ENCODE results near the gene POLR2F.

Gene POLR2F

DNA sequence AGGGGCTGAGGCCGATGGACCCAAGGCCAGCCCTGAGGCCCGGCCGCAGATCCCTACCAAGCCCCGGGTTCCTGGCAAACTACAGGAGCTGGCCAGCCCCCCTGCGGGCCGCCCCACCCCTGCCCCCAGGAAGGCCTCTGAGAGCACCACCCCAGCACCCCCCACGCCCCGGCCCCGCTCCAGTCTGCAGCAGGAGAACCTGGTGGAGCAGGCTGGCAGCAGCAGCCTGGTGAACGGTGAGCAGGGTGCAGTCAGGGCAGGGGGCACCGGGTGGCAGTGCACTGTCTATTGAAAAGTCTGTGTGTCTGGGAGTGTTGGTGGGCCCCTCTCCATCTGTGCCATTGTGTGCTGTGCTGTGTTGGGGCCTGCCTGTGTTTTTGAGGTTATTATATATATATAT, 31.3 kb upstream of the POLR2F start:
- peaks cover 72% of the 10 kb centered on the region for H3K36me3 ChIP-seq

DNA sequence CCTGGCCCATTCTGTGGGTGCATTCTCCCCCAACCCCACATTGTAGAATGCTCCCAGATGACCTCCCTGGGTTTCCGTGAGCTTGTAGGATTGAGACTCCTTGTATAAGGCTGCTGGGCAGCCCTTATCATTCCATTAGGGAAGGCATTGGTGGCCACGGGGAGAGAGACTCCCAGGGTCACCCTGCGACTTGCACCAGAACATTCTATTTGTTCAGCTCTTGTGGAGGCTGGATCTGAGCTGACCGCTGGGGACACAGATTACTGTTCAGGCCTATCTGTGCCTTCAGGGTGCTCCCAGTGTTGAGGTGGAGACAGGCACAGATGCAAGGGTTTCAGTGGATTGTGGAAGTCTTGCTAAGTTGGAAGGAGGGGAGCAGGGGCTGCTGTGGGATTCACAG, 29.6 kb upstream of the POLR2F start:
- Histone ChIP-seq H3K27me3 (no peaks in the 10 kb centered on the region), H3K9me3 (no peaks in the 10 kb centered on the region), H3K4me3 (ENCODE audit: low read depth in 1 of 2, low read length in 1 of 2) (no peak overlapping the region), H3K4me1 (ENCODE audit: control insufficient read depth in 1 of 2, insufficient read depth in 1 of 2, low read depth in 1 of 2, low read length in 1 of 2) (peaks cover 5 to 6% of the 10 kb centered on the region in 2 experiments), H3K36me3 (peaks cover 72% of the 10 kb centered on the region), H3K27ac (no peak overlapping the region)
- TF ChIP-seq, protein P1, sequence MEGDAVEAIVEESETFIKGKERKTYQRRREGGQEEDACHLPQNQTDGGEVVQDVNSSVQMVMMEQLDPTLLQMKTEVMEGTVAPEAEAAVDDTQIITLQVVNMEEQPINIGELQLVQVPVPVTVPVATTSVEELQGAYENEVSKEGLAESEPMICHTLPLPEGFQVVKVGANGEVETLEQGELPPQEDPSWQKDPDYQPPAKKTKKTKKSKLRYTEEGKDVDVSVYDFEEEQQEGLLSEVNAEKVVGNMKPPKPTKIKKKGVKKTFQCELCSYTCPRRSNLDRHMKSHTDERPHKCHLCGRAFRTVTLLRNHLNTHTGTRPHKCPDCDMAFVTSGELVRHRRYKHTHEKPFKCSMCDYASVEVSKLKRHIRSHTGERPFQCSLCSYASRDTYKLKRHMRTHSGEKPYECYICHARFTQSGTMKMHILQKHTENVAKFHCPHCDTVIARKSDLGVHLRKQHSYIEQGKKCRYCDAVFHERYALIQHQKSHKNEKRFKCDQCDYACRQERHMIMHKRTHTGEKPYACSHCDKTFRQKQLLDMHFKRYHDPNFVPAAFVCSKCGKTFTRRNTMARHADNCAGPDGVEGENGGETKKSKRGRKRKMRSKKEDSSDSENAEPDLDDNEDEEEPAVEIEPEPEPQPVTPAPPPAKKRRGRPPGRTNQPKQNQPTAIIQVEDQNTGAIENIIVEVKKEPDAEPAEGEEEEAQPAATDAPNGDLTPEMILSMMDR (IDR thresholded peaks at IDR 0.05): no peak

More for the DNA sequence above, 31.3 kb upstream of the POLR2F start:
- no peak overlapping the region for H3K4me3 ChIP-seq (ENCODE audit: low read depth in 1 of 2, low read length in 1 of 2)
- no peaks in the 10 kb centered on the region for H3K9me3 ChIP-seq
- TF ChIP-seq, protein P1 (IDR thresholded peaks at IDR 0.05): no peak
- no peaks in the 10 kb centered on the region for H3K27me3 ChIP-seq
- H3K4me1 ChIP-seq (ENCODE audit: control insufficient read depth in 1 of 2, insufficient read depth in 1 of 2, low read depth in 1 of 2, low read length in 1 of 2): peaks cover 5 to 6% of the 10 kb centered on the region in 2 experiments
- H3K27ac ChIP-seq: no peak overlapping the region

DNA sequence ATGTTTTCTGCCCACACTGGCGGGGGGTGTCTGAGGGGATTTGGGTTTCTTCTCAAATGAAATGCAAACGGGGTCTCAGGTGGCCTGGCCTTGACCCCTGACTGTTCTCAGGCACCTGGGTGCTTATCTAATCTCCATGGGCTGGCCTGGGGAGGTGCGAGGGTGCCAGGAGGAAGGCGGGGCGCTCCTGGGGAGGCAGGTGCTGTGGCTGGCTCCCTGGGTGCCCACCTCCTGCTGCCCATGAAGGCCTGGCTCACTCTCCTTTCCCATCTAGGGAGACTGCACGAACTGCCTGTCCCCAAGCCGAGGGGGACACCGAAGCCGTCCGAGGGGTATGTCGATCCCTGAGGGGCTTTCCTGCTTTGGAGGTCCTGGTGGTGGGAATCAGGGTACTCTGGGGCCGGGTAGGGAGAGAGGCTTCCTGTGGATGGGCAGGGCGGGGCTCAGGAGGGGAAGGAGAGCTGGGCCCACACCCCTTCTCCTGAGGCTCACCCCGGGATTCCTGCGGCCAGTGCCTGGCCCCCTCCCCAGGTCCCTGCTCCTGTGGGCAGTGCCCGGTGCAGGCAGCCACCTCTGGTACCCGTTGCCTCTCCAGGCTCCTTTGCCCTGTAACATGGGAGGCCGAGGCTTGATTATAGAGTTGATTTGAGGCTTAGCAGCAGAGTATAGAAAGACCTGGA, 29.0 kb upstream of the POLR2F start:
- TF ChIP-seq, protein P1 (IDR thresholded peaks at IDR 0.05): no peak
- Histone ChIP-seq H3K9me3 (no peaks in the 10 kb centered on the region), H3K4me3 (ENCODE audit: low read depth in 1 of 2, low read length in 1 of 2) (no peak overlapping the region), H3K27me3 (no peaks in the 10 kb centered on the region), H3K4me1 (ENCODE audit: control insufficient read depth in 1 of 2, insufficient read depth in 1 of 2, low read depth in 1 of 2, low read length in 1 of 2) (peaks cover 5 to 6% of the 10 kb centered on the region in 2 experiments), H3K36me3 (peaks cover 73% of the 10 kb centered on the region), H3K27ac (no peak overlapping the region)

GRCh38 chr22:37925330-37925729, 28.2 kb upstream of the POLR2F start:
- TF ChIP-seq, protein P1 (IDR thresholded peaks at IDR 0.05): no peak
- Histone ChIP-seq H3K27ac (no peak overlapping the region), H3K4me1 (ENCODE audit: control insufficient read depth in 1 of 2, insufficient read depth in 1 of 2, low read depth in 1 of 2, low read length in 1 of 2) (peaks cover under 1% of the 10 kb centered on the region in 2 experiments), H3K4me3 (ENCODE audit: low read depth in 1 of 2, low read length in 1 of 2) (no peak overlapping the region), H3K27me3 (no peaks in the 10 kb centered on the region), H3K9me3 (no peaks in the 10 kb centered on the region), H3K36me3 (peaks cover 81% of the 10 kb centered on the region)

GRCh38 chr22:37925767-37926166, 27.7 kb upstream of the POLR2F start:
- TF ChIP-seq, protein P1 (IDR thresholded peaks at IDR 0.05): no peak
- peaks cover 81% of the 10 kb centered on the region for H3K36me3 ChIP-seq
- no peaks in the 10 kb centered on the region for H3K27me3 ChIP-seq
- no peak overlapping the region for H3K27ac ChIP-seq
- H3K4me1 ChIP-seq (ENCODE audit: control insufficient read depth in 1 of 2, insufficient read depth in 1 of 2, low read depth in 1 of 2, low read length in 1 of 2): no peaks in the 10 kb centered on the region
- no peak overlapping the region for H3K4me3 ChIP-seq (ENCODE audit: low read depth in 1 of 2, low read length in 1 of 2)
- H3K9me3 ChIP-seq: no peaks in the 10 kb centered on the region
